GM21723 (cell line): ENCODE data around the gene MLLT10.

ENCODE experiments used
- ATAC-seq: cut with Tn5 transposase; IDR thresholded peaks from one replicate; pipeline ENCODE4 v1.9.1; 2021; ENCODE audit warnings: mild to moderate bottlenecking, moderate library complexity; ENCODE audit not compliant: unreplicated experiment

The MLLT10 gene

DNA sequence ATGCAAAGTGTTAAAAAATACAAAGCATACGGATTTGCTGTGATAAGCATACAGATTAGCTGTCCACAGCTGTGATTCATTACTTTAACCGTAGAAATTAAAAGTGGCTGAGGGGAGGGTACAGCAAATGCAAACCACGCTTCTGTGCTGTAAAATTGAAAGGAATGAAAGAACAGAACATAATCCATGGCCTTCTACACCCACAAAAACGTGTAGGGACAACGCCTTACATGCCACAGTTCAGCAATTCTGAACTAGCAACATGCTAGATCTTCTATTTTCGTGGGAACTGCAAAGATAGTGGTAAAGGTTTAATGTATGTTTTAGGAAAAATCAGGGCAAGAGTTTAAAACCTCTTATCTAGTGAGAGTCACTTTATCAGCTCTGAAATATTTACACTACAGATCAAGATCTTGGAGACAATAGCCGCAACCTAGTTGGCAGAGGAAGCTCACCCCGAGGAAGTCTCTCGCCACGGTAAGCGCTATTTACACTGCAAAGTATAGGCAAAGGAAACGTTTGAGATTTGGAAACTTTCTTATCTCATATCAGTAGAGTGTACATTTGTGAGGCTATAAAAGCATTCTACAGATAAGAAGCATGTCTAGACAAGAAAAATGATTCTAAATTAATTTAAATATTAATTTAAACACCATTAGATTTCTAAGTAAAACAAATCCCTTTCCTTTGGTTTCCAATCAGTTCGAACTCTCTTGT is 193.6 kb downstream of the MLLT10 start:
- no peak for ATAC-seq

DNA sequence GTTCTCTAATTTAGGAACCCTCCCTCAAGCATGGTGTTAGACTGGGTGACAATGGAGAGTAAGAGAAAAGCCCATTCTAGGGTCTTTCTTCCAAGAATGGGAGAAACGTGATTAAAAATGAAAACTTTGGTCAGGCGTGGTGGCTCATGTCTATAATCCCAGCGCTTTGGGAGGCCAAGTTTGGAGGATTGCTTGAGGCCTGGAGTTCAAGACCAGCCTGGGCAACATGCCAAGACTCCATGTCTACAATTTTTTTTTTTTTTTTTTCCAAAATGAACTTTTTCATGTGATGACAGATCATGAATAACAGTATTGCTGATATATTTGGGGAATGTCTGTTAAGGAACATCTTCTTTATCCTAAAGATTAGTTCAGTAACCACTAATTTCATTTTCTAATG is 194.6 kb downstream of the MLLT10 start:
- ATAC-seq: no peak

DNA sequence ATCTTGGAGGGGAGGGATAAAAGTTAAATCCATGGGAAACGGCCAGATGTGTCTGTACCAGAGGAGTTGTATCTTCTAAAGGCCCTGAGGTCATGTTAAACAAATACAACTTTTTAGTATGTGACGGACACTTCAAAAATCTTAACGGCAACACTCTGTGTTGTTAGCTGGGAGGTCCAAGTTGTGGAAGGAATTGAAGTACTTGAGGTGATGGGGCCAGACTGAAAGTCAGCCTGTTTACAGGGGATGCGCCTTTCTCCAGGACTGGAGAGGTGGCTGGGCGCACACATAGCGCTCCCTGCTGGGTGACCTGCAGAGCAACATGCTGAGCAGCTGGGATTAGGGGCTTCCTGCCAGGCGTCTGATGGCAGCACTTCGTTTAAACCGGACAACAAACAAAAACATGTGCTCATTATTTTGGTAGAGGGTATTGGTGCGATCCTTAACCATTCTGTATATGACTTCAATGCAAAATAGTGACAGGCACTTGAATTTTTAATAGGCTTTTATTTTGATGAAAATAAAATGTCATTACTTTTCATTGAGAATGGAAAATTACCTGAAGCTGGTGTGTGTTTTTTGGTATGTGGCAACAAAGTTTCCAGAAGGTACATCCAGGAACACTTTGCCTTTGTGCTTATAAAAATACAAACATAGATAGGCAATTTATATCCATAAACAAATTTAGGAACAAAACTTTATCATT is 198.2 kb downstream of the MLLT10 start:
- ATAC-seq: peak; percentile 67

DNA sequence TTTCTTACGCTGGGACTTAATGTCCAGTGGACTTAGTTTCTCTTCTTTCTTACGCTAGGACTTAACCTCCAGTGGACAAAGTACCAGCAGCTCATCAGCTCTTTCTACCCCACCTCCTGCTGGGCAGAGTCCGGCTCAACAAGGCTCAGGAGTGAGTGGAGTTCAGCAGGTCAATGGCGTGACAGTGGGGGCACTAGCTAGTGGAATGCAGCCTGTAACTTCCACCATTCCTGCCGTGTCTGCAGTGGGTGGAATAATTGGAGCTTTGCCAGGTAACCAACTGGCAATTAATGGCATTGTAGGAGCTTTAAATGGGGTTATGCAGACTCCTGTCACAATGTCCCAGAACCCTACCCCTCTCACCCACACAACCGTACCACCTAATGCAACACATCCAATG is 199.7 kb downstream of the MLLT10 start:
- no peak for ATAC-seq

DNA sequence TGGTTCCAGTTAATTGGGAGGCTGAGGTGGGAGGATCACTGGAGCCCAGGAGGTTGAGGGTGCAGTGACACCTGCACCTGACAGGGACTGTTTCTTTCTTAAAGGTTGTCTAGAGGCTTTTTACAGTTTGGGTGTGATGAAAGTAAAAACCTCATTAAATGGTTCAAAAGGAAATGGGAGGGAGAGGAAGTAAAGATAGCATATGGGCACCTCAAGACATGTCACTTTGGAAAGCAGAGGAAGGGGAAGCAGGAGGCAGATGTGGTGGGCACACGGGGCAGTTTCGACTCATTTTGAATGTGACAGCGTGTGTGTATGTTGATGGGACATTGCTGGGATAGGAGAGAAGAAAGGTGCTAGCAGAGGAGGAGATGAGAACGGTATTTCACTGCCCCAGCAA is 203.1 kb downstream of the MLLT10 start:
- ATAC-seq: no peak

DNA sequence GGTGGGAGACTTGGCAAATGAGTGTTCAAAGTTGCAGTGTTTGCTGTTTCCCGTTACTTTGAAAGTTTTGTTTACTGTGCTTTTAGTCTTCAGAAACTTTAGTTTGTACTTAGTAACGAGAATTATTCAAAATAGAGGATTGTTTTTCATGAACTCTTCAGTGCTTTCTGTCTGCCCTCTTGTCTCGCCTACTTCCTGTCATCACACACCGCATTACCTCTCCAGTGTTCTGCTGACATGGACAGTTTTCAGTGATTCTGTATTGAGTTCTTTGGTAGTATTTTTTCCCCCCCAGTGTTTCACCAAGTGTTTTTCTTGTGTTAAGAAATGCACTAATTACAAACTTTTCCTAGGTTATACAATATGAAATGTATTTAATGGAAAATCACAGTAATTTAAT is 207.0 kb downstream of the MLLT10 start:
- ATAC-seq: no peak

DNA sequence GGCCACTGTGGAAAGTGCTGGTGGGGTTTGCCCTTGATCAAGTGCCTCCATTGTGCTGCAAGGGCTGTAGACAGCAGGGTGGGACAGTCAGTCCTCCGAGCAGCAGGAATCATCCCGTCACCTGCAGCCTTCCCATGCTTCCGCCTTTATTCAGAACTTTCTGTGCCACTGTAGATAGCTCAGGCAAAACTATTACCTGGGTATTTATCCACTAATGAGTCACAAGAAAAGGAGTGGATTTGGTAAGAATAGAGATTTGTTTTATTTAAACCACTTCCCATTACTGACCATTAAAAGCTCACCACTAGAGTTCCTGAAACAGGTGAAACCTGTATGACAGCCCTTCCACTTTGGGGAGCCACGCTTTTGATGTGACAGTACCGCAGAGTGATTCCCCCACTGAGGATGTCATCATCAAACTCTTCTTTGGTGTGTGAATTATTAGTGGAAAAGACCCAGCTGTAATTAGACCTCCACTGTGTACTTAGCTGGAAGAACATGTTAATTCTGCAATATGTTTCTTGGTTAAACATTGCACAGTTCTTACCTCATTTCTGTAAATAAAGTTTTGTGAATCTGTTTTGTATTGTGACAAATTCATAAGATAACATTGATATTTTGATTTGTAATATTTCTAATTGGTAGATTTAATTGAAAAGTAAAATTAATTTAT is 208.8 kb downstream of the MLLT10 start:
- no peak for ATAC-seq

DNA sequence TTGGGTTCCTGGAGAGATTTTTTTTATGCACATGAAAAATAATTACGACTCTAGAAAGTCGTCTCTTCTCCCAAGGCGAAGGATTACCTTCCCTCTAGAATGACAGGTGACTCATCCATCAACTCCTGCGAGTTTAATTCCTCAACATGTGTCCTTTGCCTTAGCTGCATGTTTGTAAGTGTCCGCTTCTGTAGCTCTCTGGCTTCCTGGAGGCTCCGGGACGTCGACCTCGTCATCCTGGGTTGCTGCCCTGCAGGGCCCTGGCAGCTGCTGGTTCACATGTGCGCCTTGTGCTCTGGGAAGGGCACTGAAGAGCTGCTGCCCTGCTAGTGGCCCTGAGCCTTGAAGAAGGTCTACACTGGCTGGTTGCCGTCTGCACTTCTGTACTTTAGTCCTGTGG is 210.2 kb downstream of the MLLT10 start:
- no peak for ATAC-seq

DNA sequence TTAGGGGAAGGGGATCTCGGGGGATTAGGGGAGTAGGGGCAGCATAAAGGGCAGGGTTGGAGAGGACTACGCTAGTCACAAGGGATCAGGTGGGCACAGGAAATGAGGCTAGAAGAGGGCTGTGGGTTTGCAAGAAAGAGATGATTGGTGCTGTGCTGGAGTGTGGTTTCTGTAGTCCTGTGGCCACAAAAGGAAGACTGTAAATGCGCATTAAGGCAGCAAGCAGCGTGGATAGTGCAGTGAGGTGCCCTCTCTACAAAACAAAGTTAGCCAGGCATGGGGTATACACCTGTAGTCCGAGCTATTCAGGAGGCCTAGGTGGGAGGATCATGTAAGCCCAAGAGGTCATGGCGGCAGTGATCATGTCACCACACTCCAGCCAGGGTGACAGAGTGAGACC is 212.1 kb downstream of the MLLT10 start:
- no peak for ATAC-seq

DNA sequence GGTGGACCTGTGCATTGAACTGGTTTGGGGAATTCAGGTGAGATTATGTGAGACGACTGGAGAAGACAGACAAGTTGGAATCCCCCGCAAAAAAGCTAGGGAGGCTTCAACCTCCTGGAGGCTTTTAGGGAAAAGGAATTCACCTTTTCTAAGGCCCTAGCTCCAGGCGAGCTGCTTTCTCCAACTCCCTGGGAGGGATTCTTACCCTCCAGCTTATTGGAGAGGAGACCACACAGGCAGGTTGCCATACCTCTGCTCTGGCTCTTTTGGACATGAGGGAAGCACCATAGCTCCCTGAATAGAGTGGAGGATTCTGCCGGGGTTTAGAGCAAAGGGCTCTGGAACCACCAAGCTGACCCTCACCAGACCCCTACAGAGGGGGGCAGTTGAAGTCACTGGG is 213.8 kb downstream of the MLLT10 start:
- ATAC-seq: no peak

DNA sequence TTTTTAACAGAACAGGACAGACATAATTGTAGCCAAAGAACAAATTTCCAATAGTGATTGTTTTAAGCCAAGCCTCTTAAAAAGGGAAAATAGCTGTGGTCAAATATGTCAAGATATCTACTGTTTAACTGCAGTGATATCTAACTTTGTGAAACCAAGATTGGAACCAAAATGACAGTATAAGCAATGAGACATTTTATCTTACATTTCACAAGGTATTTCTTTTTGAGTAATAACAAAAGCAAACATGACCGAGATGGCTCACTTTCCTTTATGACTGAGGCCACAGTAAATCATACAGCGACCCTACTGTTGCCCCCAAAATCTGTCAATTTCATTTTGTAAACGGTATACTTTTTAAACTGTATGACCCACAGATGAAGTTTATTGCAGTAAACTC is 215.8 kb downstream of the MLLT10 start:
- ATAC-seq: no peak

DNA sequence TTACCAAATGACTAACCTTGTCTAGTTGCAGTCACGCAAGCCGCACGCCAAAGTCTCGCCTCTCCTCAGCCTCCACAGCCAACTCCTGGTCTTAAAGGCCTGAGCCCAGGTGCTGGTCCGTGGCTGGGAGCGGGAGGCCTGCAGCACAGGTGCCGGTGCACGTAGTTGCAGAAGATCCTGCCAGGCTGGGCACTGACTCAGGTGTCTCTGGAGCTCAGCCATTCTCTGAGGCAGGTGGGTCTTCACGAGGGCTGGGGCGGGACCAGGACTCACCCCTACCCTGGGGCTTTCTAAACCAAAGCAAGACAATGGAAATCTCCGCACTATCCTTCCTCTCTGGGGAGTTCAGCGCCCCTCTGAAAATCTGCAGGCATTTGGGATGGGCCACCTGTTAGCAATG is 216.4 kb downstream of the MLLT10 start:
- no peak for ATAC-seq

DNA sequence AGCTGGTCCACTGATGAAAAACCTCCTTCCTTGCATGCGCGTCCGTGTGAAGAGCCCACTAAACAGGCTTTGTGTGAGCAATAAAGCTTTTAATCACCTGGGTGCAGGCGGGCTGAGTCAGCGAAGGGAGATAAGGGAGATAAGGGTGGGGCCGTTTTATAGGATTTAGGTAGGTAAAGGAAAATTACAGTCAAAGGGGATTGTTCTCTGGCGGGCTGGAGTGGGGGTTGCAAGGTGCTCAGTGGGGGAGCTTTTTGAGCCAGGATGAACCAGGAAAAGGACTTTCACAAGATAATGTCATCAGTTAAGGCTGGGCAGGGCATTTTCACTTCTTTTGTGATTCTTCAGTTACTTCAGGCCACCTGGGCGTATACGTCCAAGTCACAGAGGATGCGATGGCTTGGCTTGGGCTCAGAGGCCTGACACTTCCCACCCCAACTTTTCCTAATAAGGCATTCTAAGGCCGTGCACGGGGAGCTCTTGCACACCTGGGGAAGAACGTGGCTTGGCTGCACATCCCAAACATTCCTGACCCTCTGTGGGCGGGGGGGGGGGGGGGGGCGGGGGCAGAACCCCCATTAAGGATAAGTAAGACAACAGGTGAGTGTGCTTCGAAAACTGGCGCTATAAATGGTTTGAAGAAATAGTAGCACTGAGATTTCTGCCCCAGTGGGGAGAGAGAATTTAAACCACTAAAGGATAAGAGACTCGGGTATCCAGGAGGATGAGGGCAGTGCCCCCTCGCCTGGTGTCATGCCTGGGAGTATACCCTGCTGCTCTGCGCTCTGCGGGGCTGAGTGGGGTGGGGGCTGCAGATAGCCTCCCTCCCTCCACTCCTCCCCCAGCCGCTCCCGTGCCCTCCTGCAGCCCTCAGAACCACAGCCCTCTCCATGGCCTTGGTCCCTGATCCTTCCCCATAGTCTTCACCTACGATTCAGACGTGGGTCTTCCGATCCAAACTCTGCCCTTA is 217.6 kb downstream of the MLLT10 start:
- no peak for ATAC-seq

DNA sequence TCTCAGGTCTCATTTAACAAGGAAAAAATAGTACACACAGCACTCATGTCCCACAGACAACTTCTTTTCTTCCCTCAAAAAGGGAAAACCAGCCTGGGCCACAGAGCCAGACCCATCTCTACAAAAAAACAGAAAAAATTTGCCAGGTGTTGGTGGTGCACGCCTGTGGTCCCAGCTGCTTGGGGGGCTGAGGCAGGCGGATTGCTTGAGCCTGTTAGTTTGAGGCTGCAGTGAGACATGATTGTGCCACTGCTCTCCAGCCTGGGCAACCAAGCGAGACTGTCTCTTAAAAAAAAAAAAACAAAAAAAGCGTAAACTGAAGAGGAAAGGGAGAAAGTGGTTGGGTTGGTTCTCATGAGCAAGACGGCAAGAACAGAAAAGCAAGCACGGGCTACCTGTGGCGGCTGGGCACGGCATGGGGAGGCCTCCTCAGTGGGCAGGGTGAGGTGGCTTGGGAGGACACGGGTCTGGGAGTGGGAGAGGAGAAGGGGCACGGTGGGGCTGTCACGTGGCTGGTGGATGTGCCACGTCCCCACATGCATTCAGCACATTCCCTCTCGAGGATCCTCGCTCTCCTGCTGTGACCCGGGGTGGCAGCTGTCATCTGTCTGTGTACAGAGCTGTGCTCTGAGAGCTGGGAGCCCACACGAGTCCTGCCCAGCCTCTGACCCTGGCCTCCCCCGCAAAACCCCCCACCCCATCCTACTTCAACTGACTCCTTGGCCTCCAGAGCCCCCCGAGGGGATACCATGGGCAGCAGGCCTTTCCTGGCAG is 219.7 kb downstream of the MLLT10 start:
- no peak for ATAC-seq

DNA sequence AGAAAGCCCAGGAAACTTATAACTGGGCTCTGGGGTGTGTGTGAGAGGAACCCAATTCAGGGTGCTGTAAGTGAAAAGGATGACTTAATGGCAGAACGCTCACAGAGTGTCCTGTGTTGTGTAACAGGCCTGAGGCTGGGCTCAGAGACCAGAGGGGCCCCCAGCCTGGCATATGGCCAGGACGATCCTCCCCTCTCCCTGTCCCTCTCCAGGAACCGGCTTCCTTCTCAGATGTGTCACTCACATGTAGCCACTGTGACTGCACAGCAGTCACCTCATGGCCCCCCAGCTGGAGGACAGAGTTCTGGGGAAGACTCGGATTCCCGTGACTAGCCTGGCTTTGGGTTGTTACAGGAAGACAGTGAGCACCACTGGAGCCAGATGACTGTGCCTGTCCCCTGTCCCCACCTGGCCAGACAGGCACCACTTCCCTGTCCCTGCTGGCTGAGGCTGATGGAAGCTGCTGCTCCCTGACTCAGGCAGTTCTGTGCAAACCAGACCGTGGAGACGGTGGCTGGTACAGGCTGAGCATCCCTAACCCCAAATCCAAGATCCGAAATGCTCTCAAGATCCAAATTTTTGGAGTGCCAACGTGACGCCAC is 220.5 kb downstream of the MLLT10 start:
- ATAC-seq: no peak

DNA sequence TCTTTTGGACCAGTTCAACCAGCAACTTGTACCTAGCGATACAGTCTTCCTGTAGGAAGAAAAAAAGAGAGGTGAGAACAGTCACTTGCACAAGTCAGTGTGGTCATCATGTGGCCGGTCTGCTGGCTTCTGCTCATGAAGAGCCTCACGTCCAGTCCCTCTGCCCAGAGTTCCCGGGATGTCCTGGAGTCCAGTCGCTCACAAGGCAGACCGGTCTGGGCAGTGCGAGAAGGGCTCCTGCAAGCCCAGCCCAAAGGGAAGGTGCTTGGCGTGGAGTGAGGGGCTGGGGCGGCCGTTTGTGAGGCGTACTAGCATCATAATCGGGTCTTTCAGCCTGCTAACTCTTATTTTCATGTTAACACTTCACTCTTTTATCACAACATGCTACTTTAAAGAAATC is 222.7 kb downstream of the MLLT10 start:
- no peak for ATAC-seq

DNA sequence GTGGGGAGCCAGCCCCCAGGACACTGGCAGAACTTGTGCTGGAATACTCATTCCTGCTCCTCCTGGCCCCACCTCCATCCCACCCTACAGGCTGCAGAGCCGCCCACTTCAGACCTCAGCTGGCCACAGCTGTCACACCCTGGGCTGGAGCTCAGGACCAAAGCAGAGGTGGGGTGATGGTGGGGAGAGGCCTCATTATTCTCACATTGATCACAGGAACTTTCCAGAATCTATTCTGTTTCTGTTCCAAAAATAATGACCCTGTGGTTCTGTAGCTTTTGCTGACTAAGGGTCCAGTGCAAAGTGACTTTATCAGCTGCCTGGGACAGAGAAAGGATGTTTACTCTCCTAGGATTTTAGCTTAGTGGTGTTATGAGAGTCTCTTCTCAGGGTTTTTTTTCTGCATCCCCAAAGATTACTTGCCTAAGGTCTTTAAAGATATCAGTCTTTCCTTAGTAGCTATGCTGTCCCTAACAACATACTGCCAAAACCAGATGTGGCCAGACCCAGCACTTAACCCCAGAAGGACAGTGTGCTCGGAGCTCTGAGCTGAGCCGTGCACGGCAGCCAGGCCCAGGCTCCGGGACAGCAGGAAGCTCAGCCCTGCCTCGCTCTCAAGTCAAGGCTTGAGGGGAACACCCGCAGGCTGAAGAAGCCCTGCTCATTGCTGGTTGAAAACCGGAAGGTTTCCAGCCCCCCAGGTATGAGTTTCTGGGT is 223.3 kb downstream of the MLLT10 start:
- no peak for ATAC-seq

DNA sequence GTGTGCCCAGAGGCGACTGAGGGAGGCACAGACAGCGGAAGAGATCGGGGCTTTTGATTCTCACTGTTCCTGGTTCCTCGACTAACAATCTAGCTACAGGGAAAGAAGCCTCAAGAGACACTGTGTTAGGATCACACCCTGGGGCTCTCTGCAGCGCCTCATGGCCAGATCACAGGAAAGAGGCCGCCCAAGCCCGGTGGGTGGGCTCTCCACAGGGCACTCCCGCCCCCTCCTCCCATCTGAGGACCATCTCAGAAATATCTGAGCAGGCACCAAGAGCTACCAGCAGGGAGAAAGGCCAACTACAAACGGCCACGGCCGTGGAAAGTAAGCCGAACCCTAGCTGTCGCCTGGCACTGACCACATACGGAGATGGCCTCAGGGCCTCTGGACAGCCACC is 224.2 kb downstream of the MLLT10 start:
- ATAC-seq: no peak

DNA sequence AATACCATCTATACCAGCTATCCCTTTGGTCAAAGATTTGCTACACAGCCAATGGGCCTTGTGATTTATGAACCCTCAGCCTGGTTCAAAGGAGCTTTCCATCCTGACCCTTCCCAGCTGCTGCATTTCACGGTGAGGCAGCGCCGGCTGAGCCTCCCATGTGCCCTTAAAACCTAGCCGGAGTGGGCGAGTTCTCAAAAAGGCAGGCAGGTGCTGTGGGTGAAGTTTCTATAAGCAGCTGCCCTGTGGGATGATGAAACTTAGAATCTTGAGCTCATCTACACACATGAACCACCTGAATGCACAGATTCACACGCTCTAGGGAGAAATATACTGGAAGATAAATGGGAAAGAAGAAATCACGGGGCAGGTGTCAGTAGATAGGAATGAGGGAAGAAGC is 224.7 kb downstream of the MLLT10 start:
- no peak for ATAC-seq
